GM12878 (cell line): Measurements from ENCODE around the gene SKIL. TPM values are rescaled to one million over a fixed set of nuclear protein-coding genes. Genes with fewer than 3 reads are reported as not detected.

Experiments used
- ATAC-seq: fragments of 200-7000 bp; cut with Tn5 transposase; 3 replicates; pipeline ENCODE4 v1.9.1; 2020; ENCODE audit warnings: mild to moderate bottlenecking, moderate library complexity
- BruUV-seq: library from RNA; stranded (reverse); fragments of 400-500 nt; replicated peaks from 2 replicates; lab custom pipeline; 2021; lab: Mats Ljungman, UMichigan
- CTCF ChIA-PET: fragments of 300-600 bp; sonication (Branson Sonifier 250); formaldehyde crosslinking; extraction: SDS; loops from one replicate; lab custom pipeline; 2021; ENCODE audit warnings: inconsistent platforms; lab: Yijun Ruan, JAX
- POLR2A ChIA-PET: fragments of 350-600 bp; formaldehyde crosslinking; extraction: SDS; loops from one replicate; lab custom pipeline; 2021; ENCODE audit warnings: inconsistent platforms; lab: Charles Lee
- RAD21 ChIA-PET: fragments of 300-600 bp; sonication (Branson Sonifier 250); formaldehyde crosslinking; loops from one replicate; lab custom pipeline; 2023; ENCODE audit warnings: antibody characterized with exemption; ENCODE audit not compliant: unreplicated experiment; lab: Charles Lee
- SMC1A ChIA-PET: fragments of 300-600 bp; sonication (Branson Sonifier 250); formaldehyde crosslinking; loops from one replicate; lab custom pipeline; 2023; ENCODE audit not compliant: unreplicated experiment, uncharacterized antibody; lab: Charles Lee
- DNase-seq: peaks from one replicate; pipeline ENCODE4 v3.0.0-alpha.2; 2011; ENCODE audit warnings: low read depth, low spot score
- FAIRE-seq: peaks from 3 replicates; lab custom pipeline; 2011; peaks lifted over from hg19 to GRCh38; lab: Jason Lieb, UNC
- H2AFZ ChIP-seq: 2 replicates; pipeline ENCODE4 v1.6.0; 2011; ENCODE audit warnings: low read depth, low read length, control low read depth; ENCODE audit not compliant: control insufficient read depth
- H3K27ac ChIP-seq: 2 replicates; pipeline ENCODE4 v1.5.1; 2011; ENCODE audit warnings: control low read depth; ENCODE audit not compliant: control insufficient read depth, insufficient read depth
- H3K27me3 ChIP-seq, 2 experiments: replicated peaks in 1 of 2; 2 replicates each; pipeline versions ENCODE4 v1.6.0 to v1.6.1; 2011; ENCODE audit warnings: low read length in 1 of 2; ENCODE audit not compliant: control insufficient read depth in 2 of 2, insufficient read depth in 2 of 2
- H3K36me3 ChIP-seq, 2 experiments: 2 replicates each; pipeline ENCODE4 v1.5.1; 2011; ENCODE audit warnings: low read length in 1 of 2; ENCODE audit not compliant: control insufficient read depth in 2 of 2, insufficient read depth in 2 of 2
- H3K4me1 ChIP-seq: 2 replicates; pipeline ENCODE4 v1.6.1; 2011; ENCODE audit warnings: mild to moderate bottlenecking, low read length, moderate library complexity, mixed read lengths; ENCODE audit not compliant: control insufficient read depth, insufficient read depth
- H3K4me2 ChIP-seq: 2 replicates; pipeline ENCODE4 v1.6.0; 2011; ENCODE audit warnings: control low read depth; ENCODE audit not compliant: control insufficient read depth, insufficient read depth
- H3K4me3 ChIP-seq: fragments of 200-600 bp; sonication (generic); 2 replicates; pipeline ENCODE4 v1.5.1; 2016
- H3K79me2 ChIP-seq: 2 replicates; pipeline ENCODE4 v1.6.0; 2011; ENCODE audit warnings: low read length; ENCODE audit not compliant: control insufficient read depth, insufficient read depth
- H3K9ac ChIP-seq: 2 replicates; pipeline ENCODE4 v1.8.0; 2011; ENCODE audit warnings: low read length, control low read depth, mixed read lengths; ENCODE audit not compliant: control insufficient read depth, insufficient read depth
- H3K9me3 ChIP-seq: replicated peaks from 3 replicates; pipeline ENCODE4 v1.5.1; 2011; ENCODE audit warnings: mild to moderate bottlenecking, low read length; ENCODE audit not compliant: control insufficient read depth, insufficient read depth
- H4K20me1 ChIP-seq: 2 replicates; pipeline ENCODE4 v1.6.0; 2011; ENCODE audit not compliant: control insufficient read depth, insufficient read depth
- BRCA1 ChIP-seq: IDR thresholded peaks from 2 replicates; pipeline ENCODE4 v1.6.1; 2011; ENCODE audit warnings: low read depth, low read length, improper control_type of control experiment
- CEBPZ ChIP-seq: fragments of 150-350 bp; IDR thresholded peaks from 2 replicates; pipeline ENCODE4 v1.6.1; 2016; ENCODE audit warnings: low read depth, low read length
- CHD4 ChIP-seq: fragments of 200-600 bp; sonication (generic); IDR thresholded peaks from 2 replicates; pipeline ENCODE4 v1.6.1; 2016; ENCODE audit warnings: mild to moderate bottlenecking
- FOXK2 ChIP-seq: fragments of 450-650 bp; IDR thresholded peaks from 2 replicates; pipeline ENCODE4 v1.6.1; 2017; ENCODE audit warnings: mild to moderate bottlenecking, moderate library complexity
- GABPA ChIP-seq: IDR thresholded peaks from 2 replicates; pipeline ENCODE4 v1.6.1; 2014; ENCODE audit warnings: antibody characterized with exemption, low read depth, mild to moderate bottlenecking, inconsistent platforms
- MYC ChIP-seq: IDR thresholded peaks from 2 replicates; pipeline ENCODE4 v1.6.1; 2011; ENCODE audit warnings: mild to moderate bottlenecking, low read length, moderate library complexity, inconsistent platforms; ENCODE audit not compliant: insufficient read depth, insufficient replicate concordance, insufficient read length, severe bottlenecking
- PBX3 ChIP-seq: IDR thresholded peaks from 2 replicates; pipeline ENCODE4 v1.6.1; 2011; ENCODE audit warnings: mild to moderate bottlenecking, low read depth, low read length, moderate library complexity; ENCODE audit not compliant: insufficient replicate concordance
- REST ChIP-seq: IDR thresholded peaks from 2 replicates; pipeline ENCODE4 v1.6.1; 2012; ENCODE audit warnings: mild to moderate bottlenecking, low read depth, low read length
- RUNX3 ChIP-seq: IDR thresholded peaks from 2 replicates; pipeline ENCODE4 v1.6.1; 2012; ENCODE audit warnings: low read length, inconsistent platforms
- SMAD5 ChIP-seq: IDR thresholded peaks from 2 replicates; pipeline ENCODE4 v1.6.1; 2016; ENCODE audit warnings: antibody characterized with exemption, low read depth
- TCF12 ChIP-seq: IDR thresholded peaks from 2 replicates; pipeline ENCODE4 v1.6.1; 2011; ENCODE audit warnings: low read depth, mild to moderate bottlenecking, low read length
- ZNF687 ChIP-seq: fragments of 450-650 bp; IDR thresholded peaks from 2 replicates; pipeline ENCODE4 v1.6.1; 2017; ENCODE audit warnings: mild to moderate bottlenecking, moderate library complexity
- WGBS: methylation state at CpG from one replicate; pipeline ENCODE4 v1.1.6; 2016; ENCODE audit warnings: low lambda C conversion rate; ENCODE audit not compliant: insufficient replicate concordance, insufficient coverage; ENCODE audit errors: missing lambda C conversion rate; 5-methylcytosine and 5-hydroxymethylcytosine counted together
- in situ Hi-C: fragments of 300-500 bp; cut with MboI; formaldehyde crosslinking; loops from 9 replicates; pipeline ENCODE4 v1.14.3; 2018; ENCODE audit warnings: mixed read lengths
- intact Hi-C: fragments of 100-400 bp; cut with micrococcal nuclease; formaldehyde crosslinking; loops from one replicate; pipeline ENCODE4 v1.14.2; 2022; ENCODE audit not compliant: unreplicated experiment
- polyA plus RNA-seq, 11 experiments: library from polyadenylated mRNA; depleted of rRNA in 4 of 11; unstranded in 6 of 11; stranded (reverse) in 5 of 11; fragments of >200 nt; fragmentation: Nextera tagmentation in 4 of 11; fragmentation: Illumina TruSeq in 1 of 11; extraction: Ambion mirVana in 4 of 11; extraction: Trizol in 1 of 11; gene quantifications; 1 replicate in 1 of 11; 2 replicates in 10 of 11; pipeline versions ENCODE4 v1.2.1 to v1.2.3, GENCODE V29; 2011 to 2016; ENCODE audit warnings: inconsistent platforms in 2 of 11, missing spikeins in 2 of 11, low read depth in 1 of 11
- total RNA-seq, 4 experiments: library from RNA; depleted of rRNA in 3 of 4; stranded (reverse); fragments of >200 nt in 3 of 4; fragmentation: Illumina TruSeq in 1 of 4; extraction: Trizol in 1 of 4; gene quantifications; 2 replicates each; pipeline versions ENCODE4 v1.2.1 to v1.2.3, GENCODE V29; 2013 to 2021

Gene SKIL
- total and polyA plus RNA-seq, 10 of the 15 experiments (the other 5 are each of a cell fraction or from before 2014, with no cell fraction given), result 2.7 to 14.8 (median 6.7) TPM

GRCh38 chr3:170386468-170386867 is 29.0 kb downstream of the SKIL start:
- intact Hi-C loops (no loop called here), in situ Hi-C loops (no loop called here)
- H4K20me1 ChIP-seq, result no peaks in the 10 kb centered on the region
- H3K9me3 ChIP-seq, result peaks cover 2% of the 10 kb centered on the region; the same call in 1 of the 3 replicates
- ChIA-PET RAD21 (no interaction called here), SMC1A (no interaction called here), POLR2A (no interaction called here), CTCF (interaction anchor here (1.5 kb wide), 1 partner anchor 25 kb away, joined by 4 read pairs; no protein-coding TSS in a partner anchor)
- WGBS, result 85% methylated on average over 3 of the region's 3 CpGs
- no peak overlapping the region for H3K4me2 ChIP-seq
- H3K9ac ChIP-seq, result no peak overlapping the region
- H3K36me3 ChIP-seq, result peaks cover 0 to 17% of the 10 kb centered on the region in 2 experiments
- BruUV-seq, result no TSS peak
- FAIRE-seq, result no peak
- no peaks in the 10 kb centered on the region for H3K27me3 ChIP-seq
- H3K27ac ChIP-seq, result no peak overlapping the region
- ATAC-seq, result no peak
- no peak overlapping the region for H2AFZ ChIP-seq
- H3K79me2 ChIP-seq, result no peaks in the 10 kb centered on the region
- H3K4me1 ChIP-seq, result no peaks in the 10 kb centered on the region
- H3K4me3 ChIP-seq, result no peak overlapping the region
- DNase-seq, result no peak
- TF ChIP-seq PBX3 (no peak), TCF12 (no peak), REST (no peak), CEBPZ (no peak), BRCA1 (no peak), ZNF687 (no peak), GABPA (no peak), MYC (no peak), CHD4 (no peak), FOXK2 (no peak), SMAD5 (no peak), RUNX3 (no peak)
